HL-60 (cell line): ENCODE measurements around the gene CEBPB.

Experiments
- DNase-seq, 2 experiments: peaks; one replicate each; pipeline ENCODE4 v3.0.0-alpha.2; 2010 to 2020; ENCODE audit warnings: low read depth in 1 of 2, low spot score in 1 of 2
- H3K27ac ChIP-seq: fragments of 250-450 bp; sonication (Bioruptor Pico); replicated peaks from 2 replicates; pipeline ENCODE4 v1.5.1; 2020; ENCODE audit warnings: mild to moderate bottlenecking, moderate library complexity
- H3K27me3 ChIP-seq: fragments of 250-450 bp; sonication (Bioruptor Pico); 2 replicates; pipeline ENCODE4 v1.5.1; 2021; ENCODE audit warnings: mild to moderate bottlenecking, moderate library complexity; ENCODE audit not compliant: insufficient read depth, poor library complexity, severe bottlenecking
- H3K4me3 ChIP-seq: replicated peaks from 2 replicates; pipeline ENCODE4 v1.5.1; 2011; ENCODE audit warnings: mild to moderate bottlenecking, control low read depth, low read length; ENCODE audit not compliant: insufficient read depth
- CTCF ChIP-seq: IDR thresholded peaks from one replicate; pipeline ENCODE4 v1.5.1; 2011; ENCODE audit warnings: low read length, control low read depth, inconsistent platforms; ENCODE audit not compliant: insufficient read depth
- GABPA ChIP-seq: IDR thresholded peaks from 2 replicates; pipeline ENCODE4 v1.6.1; 2012; ENCODE audit warnings: low read depth
- POLR2AphosphoS5 ChIP-seq: IDR thresholded peaks from 2 replicates; pipeline ENCODE4 v1.6.1; 2012; ENCODE audit warnings: low read depth
- REST ChIP-seq: IDR thresholded peaks from 2 replicates; pipeline ENCODE4 v1.6.1; 2012; ENCODE audit warnings: low read depth; ENCODE audit not compliant: insufficient replicate concordance
- SPI1 ChIP-seq: IDR thresholded peaks from 2 replicates; pipeline ENCODE4 v1.6.1; 2012; ENCODE audit warnings: low read depth, mild to moderate bottlenecking, borderline replicate concordance

CEBPB gene

DNA sequence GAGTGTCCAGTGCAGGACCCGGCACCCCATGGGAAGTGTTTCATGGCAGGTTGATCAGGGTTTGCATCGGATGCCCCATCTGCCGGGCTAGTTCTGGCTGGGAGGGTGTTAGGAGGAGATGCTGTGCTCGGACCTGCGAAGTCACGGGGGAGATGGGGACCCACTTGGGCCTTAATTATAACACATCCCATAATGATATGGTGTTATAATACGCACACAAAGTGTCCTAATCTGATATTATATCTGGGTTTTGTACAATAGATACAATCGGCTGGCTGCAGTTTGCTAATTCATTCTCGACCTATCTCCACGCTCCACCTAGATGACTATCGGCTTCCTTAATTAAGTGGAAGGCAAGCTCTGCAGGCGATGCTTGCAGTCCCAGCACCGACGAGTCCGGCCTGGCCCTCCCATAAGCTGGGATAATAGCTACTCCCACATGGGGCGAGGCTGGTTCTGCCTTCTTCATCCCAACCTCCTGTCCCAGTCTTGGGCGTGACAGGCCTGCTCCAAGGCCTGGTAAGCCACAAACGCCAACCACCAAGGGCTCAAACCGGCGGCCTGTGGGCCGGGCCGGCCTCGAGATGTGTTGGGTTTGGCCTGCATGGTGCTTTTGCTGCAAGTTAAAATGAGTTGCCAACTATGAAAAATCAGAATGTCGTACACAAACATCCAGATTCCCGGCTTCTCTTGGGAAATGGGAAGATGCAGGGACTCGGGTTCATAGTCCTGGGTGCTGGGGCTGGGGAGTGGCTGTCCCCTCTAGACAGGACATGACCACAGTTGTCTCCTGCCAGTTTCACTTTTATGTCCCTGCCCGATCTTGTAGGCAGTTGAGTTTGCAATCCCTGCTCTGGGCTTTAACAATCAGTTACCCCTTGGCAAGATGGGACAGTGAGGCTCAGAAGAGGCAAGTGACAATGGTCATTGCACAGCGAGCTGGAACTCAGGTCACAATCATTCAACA is 32.7 kb downstream of the CEBPB start:
- TF ChIP-seq GABPA: no peak
- TF ChIP-seq SPI1: no peak
- no peak for TF ChIP-seq CTCF
- TF ChIP-seq POLR2AphosphoS5: no peak
- no peak for TF ChIP-seq REST
- Histone ChIP-seq H3K27ac (peak overlapping the region; percentile 83; the same call in 1 of the 2 replicates), H3K4me3 (no peak overlapping the region), H3K27me3 (no peaks in the 10 kb centered on the region)
- DNase-seq: no peak

GRCh38 chr20:50224052-50224451 is 33.4 kb downstream of the CEBPB start:
- H3K4me3 ChIP-seq: no peak overlapping the region
- no peak for TF ChIP-seq GABPA
- no peak for TF ChIP-seq REST
- no peak for TF ChIP-seq POLR2AphosphoS5
- no peak for TF ChIP-seq SPI1
- no peak for TF ChIP-seq CTCF
- no peaks in the 10 kb centered on the region for H3K27me3 ChIP-seq
- no peak for DNase-seq
- H3K27ac ChIP-seq: no peak overlapping the region

GRCh38 chr20:50224531-50225255 is 34.1 kb downstream of the CEBPB start:
- no peak for TF ChIP-seq GABPA
- no peak for TF ChIP-seq CTCF
- peak; percentile 16; the same call in 1 of the 2 replicates for TF ChIP-seq SPI1
- H3K27me3 ChIP-seq: no peaks in the 10 kb centered on the region
- H3K4me3 ChIP-seq: no peak overlapping the region
- peak in 1 of 2 experiments; percentile 17 for DNase-seq
- no peak overlapping the region for H3K27ac ChIP-seq
